Right ventricle myocardium inferior (tissue), 1 donor: Measurements from ENCODE around the gene ADORA3. TPM values are rescaled to one million over a fixed set of nuclear protein-coding genes. Genes with fewer than 3 reads are reported as not detected.
A peak's percentile ranks its signal among the peaks of the same experiment; 100 is the strongest.

Experiments used
- ATAC-seq: fragments of 200-7000 bp; cut with Tn5 transposase; one replicate; pipeline ENCODE4 v1.9.1; 2020; ENCODE audit warnings: mild to moderate bottlenecking, moderate library complexity
- DNase-seq: peaks from one replicate; pipeline ENCODE4 v3.0.0; 2021; ENCODE audit errors: missing footprints
- intact Hi-C: fragments of 100-400 bp; cut with DNase I; formaldehyde crosslinking; loops from one replicate; pipeline ENCODE4 v1.11.0; 2022
- total RNA-seq: library from RNA; stranded (reverse); fragmentation: NEBNext Ultra II Directional; extraction: Animal tissue kit (Norgen Biotek cat#: 25700); gene quantifications from one replicate; pipeline ENCODE4 v1.2.1, GENCODE V29; 2021
- donor health status: DM: no; HTN: yes; CAD: no; lungs with severe emphysema.

ADORA3 gene
- total RNA-seq, 1 donor from 2014 or later, result 3.8 TPM

- intact Hi-C loops, result loop anchor here (5.0 kb wide), 1 partner anchor 263 kb away; no protein-coding TSS in a partner anchor
- DNase-seq (no peak), ATAC-seq (no peak)
These were observed 19.6 kb downstream of the ADORA3 start for GRCh38 chr1:111483876-111484275.

- DNase-seq (no peak), ATAC-seq (no peak)
- intact Hi-C loops, result loop anchor here (5.0 kb wide), 1 partner anchor 264 kb away; no protein-coding TSS in a partner anchor
These were observed 20.3 kb downstream of the ADORA3 start for GRCh38 chr1:111483166-111483565.

- peak; percentile 97 for ATAC-seq
- peak; percentile 90 for DNase-seq
- intact Hi-C loops, result loop anchor here (2.0 to 5.0 kb wide), 2 partner anchors 266 to 287 kb away; no protein-coding TSS in a partner anchor
These were observed 21.8 kb downstream of the ADORA3 start for GRCh38 chr1:111481387-111482221.

- DNase-seq, result no peak
- intact Hi-C loops, result loop anchor here (2.0 to 5.0 kb wide), 2 partner anchors 267 to 288 kb away; no protein-coding TSS in a partner anchor
- no peak for ATAC-seq
These were observed 22.8 kb downstream of the ADORA3 start for GRCh38 chr1:111480674-111481073.

- intact Hi-C loops, result no loop called here
These were observed 26.6 kb downstream of the ADORA3 start for GRCh38 chr1:111476761-111477309.

GRCh38 chr1:111476214-111476613, 27.2 kb downstream of the ADORA3 start:
- no peak for DNase-seq
- intact Hi-C loops, result no loop called here
- ATAC-seq, result no peak

More at GRCh38 chr1:111476761-111477309, 26.6 kb downstream of the ADORA3 start:
- ATAC-seq (no peak), DNase-seq (no peak)

- DNase-seq, result no peak
- intact Hi-C loops, result no loop called here
- no peak for ATAC-seq
These were observed 27.7 kb downstream of the ADORA3 start for GRCh38 chr1:111475701-111476100.

GRCh38 chr1:111474521-111474920, 28.9 kb downstream of the ADORA3 start:
- intact Hi-C loops, result no loop called here
- DNase-seq (no peak), ATAC-seq (no peak)

GRCh38 chr1:111474106-111474505, 29.3 kb downstream of the ADORA3 start:
- ATAC-seq, result peak; percentile 9
- intact Hi-C loops, result no loop called here
- no peak for DNase-seq

- DNase-seq, result no peak
- intact Hi-C loops, result no loop called here
- ATAC-seq, result no peak
These were observed 31.9 kb downstream of the ADORA3 start for GRCh38 chr1:111471538-111471937.

- DNase-seq, result no peak
- ATAC-seq, result peak; percentile 56
- intact Hi-C loops, result no loop called here
These were observed 32.4 kb downstream of the ADORA3 start for GRCh38 chr1:111471012-111471411.

GRCh38 chr1:111470596-111470995, 32.8 kb downstream of the ADORA3 start:
- intact Hi-C loops, result no loop called here

GRCh38 chr1:111469539-111469938, 33.9 kb downstream of the ADORA3 start:
- intact Hi-C loops, result no loop called here
- no peak for DNase-seq
- no peak for ATAC-seq

More at GRCh38 chr1:111470596-111470995, 32.8 kb downstream of the ADORA3 start:
- ATAC-seq (no peak), DNase-seq (no peak)

GRCh38 chr1:111468717-111469100, 34.7 kb downstream of the ADORA3 start:
- intact Hi-C loops, result no loop called here

GRCh38 chr1:111467865-111468716, 35.3 kb downstream of the ADORA3 start:
- intact Hi-C loops, result no loop called here
- ATAC-seq, result no peak
- DNase-seq, result no peak

More at GRCh38 chr1:111468717-111469100, 34.7 kb downstream of the ADORA3 start:
- ATAC-seq (no peak), DNase-seq (no peak)

GRCh38 chr1:111466480-111466879, 37.0 kb downstream of the ADORA3 start:
- no peak for DNase-seq
- ATAC-seq, result no peak
- intact Hi-C loops, result no loop called here

GRCh38 chr1:111465754-111466153, 37.7 kb downstream of the ADORA3 start:
- intact Hi-C loops, result no loop called here
- ATAC-seq, result no peak
- DNase-seq, result no peak

- intact Hi-C loops, result no loop called here
- no peak for DNase-seq
- no peak for ATAC-seq
These were observed 40.3 kb downstream of the ADORA3 start for GRCh38 chr1:111463029-111463683.
